Kidney capillary endothelial cell (primary cell): ENCODE data around the gene BPIFB4.
"Not testable (repeated sequence)": the region's sequence is repeated elsewhere in the genome, so short reads cannot be mapped to it uniquely, and the experiment has no call there.

Source experiments
- DNase-seq: peaks from one replicate; pipeline ENCODE4 v3.0.0-alpha.2; 2018; ENCODE audit warnings: low spot score

Gene BPIFB4

DNA sequence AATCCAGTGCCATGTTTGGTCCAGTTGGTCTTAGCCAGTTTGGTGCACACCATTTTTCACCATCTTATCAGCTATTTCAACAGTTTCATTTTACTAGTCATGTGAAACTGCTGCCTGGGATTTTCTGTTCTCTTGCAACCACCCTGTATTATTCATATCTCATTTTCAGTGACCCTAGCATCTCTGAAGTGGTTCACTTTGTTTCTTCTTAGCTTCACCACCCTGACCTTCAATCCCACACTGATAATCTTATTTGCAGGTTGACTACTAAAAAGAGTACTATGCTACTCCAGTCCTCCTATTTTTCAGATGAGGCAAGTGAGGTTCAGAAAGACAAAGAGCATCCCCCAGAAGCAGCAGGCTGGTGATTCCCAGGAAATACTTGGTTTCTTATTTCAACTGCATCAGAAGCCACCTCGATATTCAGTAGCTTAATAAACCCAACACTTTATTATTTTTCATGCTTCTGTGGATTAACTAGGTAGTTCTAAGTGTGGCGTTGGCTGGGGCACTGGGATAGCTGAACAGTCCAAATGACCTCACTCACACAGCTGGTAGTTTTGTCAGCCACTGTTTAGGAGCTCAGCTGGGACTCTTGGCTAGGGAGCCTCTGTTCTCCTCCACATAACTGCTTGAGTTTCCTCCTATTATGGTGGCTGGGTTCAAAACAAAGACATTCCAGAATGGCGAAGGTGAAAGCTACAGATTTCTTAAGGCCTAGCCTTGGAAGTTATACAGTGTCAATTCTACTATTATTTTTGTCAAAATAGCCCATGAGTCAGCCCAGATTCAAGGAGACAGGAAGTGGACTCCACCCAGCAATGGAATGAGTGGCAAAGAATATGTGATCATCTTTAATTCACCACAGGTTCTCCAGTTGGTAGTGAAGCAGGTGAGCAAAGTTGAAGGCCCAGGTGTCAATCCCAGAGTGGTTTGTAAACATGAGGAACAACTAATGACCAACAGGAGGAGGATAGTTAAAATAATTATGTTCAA is 40.6 kb downstream of the BPIFB4 start:
- DNase-seq = no peak

GRCh38 chr20:33120934-33121333 is 41.5 kb downstream of the BPIFB4 start:
- no peak for DNase-seq

DNA sequence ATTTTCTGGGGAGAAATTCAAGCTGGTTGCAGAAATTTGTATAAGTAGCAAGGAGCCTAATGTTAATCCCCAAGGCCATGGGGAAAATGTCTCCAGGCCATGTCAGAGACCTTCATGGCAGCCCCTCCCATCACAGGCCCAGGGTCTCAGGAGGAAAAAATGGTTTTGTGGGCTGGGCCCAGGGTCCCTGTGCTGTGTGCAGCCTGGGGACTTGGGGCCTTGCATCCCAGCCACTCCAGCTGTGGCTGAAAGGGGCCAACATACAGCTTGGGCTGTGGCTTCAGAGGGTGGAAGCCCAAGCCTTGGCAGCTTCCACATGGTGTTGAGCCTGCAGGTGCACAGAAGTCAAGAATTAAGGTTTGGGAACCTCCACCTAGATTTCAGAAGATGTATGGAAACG is 42.9 kb downstream of the BPIFB4 start:
- DNase-seq = not testable (repeated sequence)

GRCh38 chr20:33124261-33124660 is 44.8 kb downstream of the BPIFB4 start:
- no peak for DNase-seq

DNA sequence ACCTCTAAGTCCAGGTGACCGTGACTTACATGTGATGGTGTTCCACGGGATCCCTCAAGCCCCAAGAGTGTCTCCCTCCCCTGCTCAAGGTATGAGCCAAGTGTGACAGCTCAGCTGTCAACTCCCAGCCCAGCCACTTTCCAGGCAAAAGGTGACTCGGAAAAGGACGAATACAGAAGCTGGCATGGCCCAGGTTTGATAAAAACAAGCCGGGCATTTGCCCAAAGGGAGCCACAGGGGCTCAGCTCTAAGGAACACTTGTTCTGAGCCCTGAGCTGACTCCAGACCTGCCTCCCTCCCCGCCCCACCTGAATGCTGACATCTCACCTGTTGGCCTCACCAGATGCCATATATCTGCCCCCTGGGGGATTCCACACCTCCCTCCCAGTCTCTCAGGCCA is 45.6 kb downstream of the BPIFB4 start:
- no peak for DNase-seq

DNA sequence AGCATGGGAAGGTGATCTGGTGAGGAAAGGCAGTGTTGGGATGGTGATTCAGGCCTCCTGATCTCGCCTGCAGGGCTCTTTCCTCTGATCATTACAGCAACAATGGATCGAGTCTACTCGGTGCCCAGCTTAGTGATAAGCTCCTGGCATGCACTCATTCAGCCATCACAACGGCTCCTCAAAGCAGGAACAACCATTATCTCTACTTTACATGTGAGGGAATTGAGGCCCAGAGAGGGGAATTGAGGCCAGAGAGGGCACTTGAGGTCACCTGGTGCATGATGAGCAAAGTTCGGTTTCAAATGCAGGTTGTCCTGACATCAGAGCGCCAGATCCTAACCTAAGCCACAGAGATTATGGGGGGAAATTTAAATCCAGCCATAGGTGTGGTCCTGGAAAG is 46.5 kb downstream of the BPIFB4 start:
- DNase-seq = no peak

GRCh38 chr20:33127422-33128097 is 48.1 kb downstream of the BPIFB4 start:
- DNase-seq = no peak

- no peak for DNase-seq
These were observed 51.2 kb downstream of the BPIFB4 start for GRCh38 chr20:33130568-33131061.

- no peak for DNase-seq
These were observed 52.6 kb downstream of the BPIFB4 start for GRCh38 chr20:33131949-33132473.

DNA sequence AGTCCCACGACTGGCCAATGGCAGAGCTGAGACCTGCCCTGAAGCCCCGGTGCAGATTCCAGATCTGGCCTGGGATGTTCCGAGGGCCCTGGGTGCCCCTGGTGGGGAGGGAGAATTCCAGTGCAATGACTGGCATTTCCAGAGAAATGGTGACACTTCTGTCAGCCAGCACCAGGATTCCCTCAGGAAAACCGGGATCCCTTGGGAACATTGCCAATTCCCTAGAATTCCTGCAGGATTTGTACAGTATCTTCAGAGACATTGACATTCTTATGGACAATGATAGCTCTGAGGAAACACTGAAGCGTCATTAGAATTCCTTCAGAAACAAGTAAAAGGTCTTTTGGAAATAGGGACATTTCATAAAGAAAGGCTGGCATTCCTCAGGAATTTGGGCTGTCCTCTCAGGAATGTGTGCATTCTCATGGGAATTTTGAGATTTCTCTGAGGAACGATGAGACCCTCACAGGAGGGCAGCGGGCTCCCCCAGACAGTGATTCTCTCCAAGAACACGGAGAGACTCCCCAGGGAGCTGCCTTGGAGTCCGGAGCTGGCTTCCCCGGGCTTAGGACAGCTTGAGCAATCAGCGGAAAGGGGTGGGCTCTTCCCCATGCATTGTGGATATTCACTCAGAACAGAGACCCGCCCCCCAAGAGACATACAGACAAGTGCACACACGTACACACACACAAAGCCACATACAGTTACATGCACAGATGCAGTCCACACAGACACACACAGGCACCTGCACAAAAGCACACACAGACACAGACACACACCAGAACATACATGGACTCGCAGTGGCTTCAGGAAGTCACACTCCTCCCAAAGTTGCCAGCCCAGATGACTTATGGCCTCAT is 53.3 kb downstream of the BPIFB4 start:
- DNase-seq = no peak

GRCh38 chr20:33133373-33133941 is 54.0 kb downstream of the BPIFB4 start:
- no peak for DNase-seq

GRCh38 chr20:33137195-33137594 is 57.8 kb downstream of the BPIFB4 start:
- no peak for DNase-seq

GRCh38 chr20:33139467-33139866 is 60.0 kb downstream of the BPIFB4 start:
- DNase-seq = no peak

DNA sequence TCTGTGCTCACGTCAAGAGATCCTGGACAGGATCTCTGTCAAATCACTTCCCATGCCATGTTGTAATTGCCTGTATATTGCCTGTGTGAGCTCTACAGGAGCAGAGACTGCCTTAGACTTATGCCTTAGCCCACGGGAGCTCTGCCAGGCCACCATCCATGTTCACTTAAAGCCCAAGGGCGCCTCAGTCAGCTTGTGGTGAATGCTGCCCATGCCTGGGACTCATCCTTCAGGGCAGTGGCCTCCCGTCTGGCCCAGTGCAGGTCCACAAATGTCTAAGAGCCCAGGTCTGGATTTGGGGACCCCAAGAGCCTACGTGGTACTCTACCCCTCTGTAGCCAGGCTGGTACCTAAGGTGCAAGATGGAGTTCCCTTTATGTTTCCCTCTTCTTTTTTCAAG is 66.1 kb downstream of the BPIFB4 start:
- DNase-seq = no peak

- DNase-seq = no peak
These were observed 67.9 kb downstream of the BPIFB4 start for GRCh38 chr20:33147299-33147698.

DNA sequence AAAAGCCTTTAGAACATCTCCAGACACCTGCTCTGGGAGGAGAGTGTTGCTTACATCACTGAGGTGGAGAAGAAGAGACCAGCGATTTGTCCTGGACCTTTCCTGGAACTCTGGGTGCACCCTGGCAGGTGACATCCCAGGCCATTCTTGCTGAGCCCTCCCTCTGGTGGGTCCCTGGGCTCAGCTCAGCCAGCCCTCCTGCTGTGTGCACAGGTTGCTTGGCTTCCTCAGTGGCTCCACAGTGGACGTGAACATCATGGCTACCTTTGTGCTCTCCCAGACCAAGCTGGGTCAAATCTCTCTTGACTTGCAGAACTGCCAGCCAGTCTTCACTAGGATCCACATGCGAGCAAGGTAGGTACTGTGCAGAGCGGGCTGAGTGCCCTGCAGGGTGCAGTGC is 68.6 kb downstream of the BPIFB4 start:
- DNase-seq = no peak

GRCh38 chr20:33154252-33154651 is 74.8 kb downstream of the BPIFB4 start:
- no peak for DNase-seq

- no peak for DNase-seq
These were observed 79.4 kb downstream of the BPIFB4 start for GRCh38 chr20:33158637-33159385.

DNA sequence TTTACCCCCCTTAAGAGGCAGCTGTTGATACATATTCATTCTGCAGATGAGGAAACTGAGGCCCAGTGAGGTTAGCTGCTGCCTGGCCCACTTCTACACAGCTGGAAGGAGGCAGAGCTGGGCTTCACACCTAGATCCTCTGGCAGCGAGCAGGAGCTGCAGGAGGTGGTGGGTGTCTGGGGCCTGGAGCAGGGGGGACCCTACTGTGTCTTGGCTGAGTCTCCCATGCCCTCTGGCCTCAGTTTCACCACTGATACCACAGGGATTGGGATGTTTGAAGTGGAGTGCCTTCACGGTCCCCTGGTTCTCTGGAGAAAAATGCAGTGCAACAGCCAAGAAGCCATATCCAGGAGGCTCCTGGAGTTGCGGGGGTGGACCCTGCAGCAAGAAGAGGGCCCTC is 80.3 kb downstream of the BPIFB4 start:
- no peak for DNase-seq

DNA sequence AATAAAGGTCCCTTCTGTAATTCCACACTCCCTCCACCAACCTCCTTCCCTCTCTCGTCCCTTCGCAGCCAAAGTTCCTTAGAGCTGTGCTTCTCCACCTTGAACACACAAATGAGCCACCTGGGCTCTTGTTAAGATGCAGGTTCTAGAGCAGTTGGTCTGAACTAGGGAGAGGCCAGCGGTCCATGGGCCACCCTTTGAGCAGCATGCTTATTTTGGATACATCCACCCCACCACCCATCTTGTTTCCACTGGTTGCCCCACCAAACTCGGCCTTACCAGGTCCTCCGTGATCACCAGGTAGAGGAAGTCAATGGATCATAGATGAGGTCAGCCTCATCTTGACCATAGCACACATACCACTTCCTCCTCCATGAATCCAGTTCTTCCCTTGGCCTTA is 81.2 kb downstream of the BPIFB4 start:
- no peak for DNase-seq
